ENCODE measurements around the gene LHX4. TPM values are rescaled to one million over a fixed set of nuclear protein-coding genes. Genes with fewer than 3 reads are reported as not detected.

Gene LHX4
- total and polyA plus RNA-seq, 2 of the 13 experiments (the other 11 are each of a cell fraction or from before 2014, with no cell fraction given) = 0.03 to 0.07 TPM

DNA sequence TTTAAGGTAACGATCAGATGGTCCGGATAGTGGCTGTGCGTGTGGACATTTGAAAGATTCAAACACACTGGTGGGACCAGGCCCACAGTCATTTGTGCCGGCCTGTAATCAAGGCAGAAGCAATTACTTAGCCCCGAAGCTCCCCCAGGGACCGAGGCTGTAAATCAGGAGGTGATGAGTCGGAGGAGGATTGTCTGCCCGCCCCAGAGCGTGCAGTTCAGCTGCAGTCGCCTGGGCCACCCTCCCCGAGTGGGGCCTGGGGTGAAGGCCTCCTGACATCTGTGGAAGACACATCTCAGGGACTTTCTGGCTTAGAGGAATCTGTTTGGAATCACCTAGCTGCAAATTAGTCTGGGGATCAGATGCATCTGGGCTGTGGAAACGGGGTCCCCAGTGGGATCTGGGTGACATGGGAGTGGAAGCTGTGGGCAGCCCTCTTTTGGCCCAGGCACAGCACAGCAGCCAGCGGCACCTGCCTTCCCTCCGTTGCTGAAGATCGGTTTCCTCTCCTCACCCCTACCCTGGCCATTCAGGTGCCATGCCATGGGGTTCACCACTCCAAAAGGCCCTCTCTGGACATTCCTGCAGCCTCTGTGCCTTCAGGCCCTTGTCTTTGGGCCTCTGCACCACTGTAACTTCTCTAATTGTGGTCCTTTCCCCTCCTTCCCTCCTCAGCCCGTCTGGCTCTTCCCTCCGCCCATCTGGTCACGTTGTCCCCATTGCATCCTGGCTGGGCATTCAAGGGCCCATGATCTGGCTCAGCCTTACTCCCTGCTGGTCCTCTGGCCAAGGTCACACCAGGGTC is 25.7 kb downstream of the LHX4 start (continued):
- no peak for TF ChIP-seq ZNF878 (CRISPR knock-in tag; IDR thresholded peaks at IDR 0.05)
- TF ChIP-seq KDM1A (CRISPR knock-in tag; IDR thresholded peaks at IDR 0.05) = no peak
- no peak for TF ChIP-seq ZNF484 (CRISPR knock-in tag; IDR thresholded peaks at IDR 0.05; ENCODE audit: borderline replicate concordance, low read depth)
- TF ChIP-seq HNRNPUL1 (IDR thresholded peaks at IDR 0.05; ENCODE audit: low read depth, low read length) = no peak
- no peak for TF ChIP-seq ZNF24 (IDR thresholded peaks at IDR 0.05)
- TF ChIP-seq ZNF343 (CRISPR knock-in tag; IDR thresholded peaks at IDR 0.05) = no peak

DNA sequence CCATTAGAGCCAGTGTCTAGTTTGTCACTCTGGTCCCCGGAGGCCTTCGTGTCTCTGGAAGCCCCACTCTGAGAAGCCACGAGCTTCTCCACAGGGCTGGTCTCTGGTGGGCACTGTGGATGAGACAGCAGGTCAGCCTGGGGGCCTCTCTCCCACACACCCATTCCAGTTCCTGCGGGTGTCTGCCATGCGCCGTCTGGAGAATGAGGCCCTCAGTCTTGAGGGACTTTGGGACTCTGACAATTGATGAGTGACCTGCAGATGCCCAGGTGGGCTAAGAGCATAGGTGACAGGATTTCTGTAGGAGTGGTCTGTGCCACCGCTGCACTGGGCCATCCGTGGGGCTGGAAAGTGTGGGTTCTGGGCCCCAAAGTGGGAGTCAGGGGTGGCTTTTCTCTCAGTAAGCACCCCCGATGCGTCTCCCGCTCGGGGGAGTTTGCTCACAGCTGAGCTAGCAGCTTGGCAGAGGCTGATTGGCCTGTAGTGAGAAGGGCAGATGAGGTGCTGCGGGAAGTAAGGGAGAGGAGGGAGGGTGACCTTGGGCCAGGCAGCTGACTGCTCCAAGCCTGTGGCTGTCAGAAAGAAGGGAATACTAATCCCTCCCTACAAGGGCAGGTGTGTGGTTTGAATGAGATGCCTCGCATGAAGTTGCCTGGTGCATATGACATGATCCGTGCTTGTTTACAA is 26.4 kb downstream of the LHX4 start:
- intact Hi-C loops (cut with micrococcal nuclease; ENCODE audit: unreplicated experiment) (no loop called here), in situ Hi-C loops (cut with HindIII; ENCODE audit: extremely low pct_ligation_motif_present, low pct_unique_long_range_greater_than_20kb) (loop anchor here (5.0 kb wide), 1 partner anchor 49 kb away; no protein-coding TSS in a partner anchor)
- peak; percentile 23; the same call in 2 of the 3 replicates for ATAC-seq
- no peak overlapping the region for H3K27ac ChIP-seq (ENCODE audit: extremely low read length, insufficient read depth, low read length)
- no peak for DNase-seq (ENCODE audit: low spot score)
- peak overlapping the region; percentile 70 for H3K4me2 ChIP-seq (ENCODE audit: low read depth, low read length)
- no peak overlapping the region for H2AFZ ChIP-seq (ENCODE audit: low read length)
- CTCF ChIA-PET (ENCODE audit: low intra/inter-chr PET ratio, low total read pairs) = no interaction called here
- H3K4me3 ChIP-seq (replicated peaks in 1 of 3; ENCODE audit: insufficient read depth in 1 of 3, low read depth in 2 of 3, low read length in 3 of 3) = peak overlapping the region in 1 of 3 experiments; percentile 54; a peak in 1 of 6 replicates
- no TSS peak for BruUV-seq (replicated peaks)
- H3K79me2 ChIP-seq (ENCODE audit: insufficient read depth, low read length) = no peaks in the 10 kb centered on the region
- no peak for FAIRE-seq
- H3K4me1 ChIP-seq (ENCODE audit: insufficient read depth, low read length) = peaks cover 49% of the 10 kb centered on the region
- WGBS (ENCODE audit: low lambda C conversion rate) = 31% methylated on average over 13 of the region's 15 CpGs
- POLR2A ChIA-PET = no interaction called here
- no peaks in the 10 kb centered on the region for H3K36me3 ChIP-seq (replicated peaks in 1 of 2; ENCODE audit: control insufficient read depth in 1 of 2, insufficient read depth in 2 of 2, low read length in 2 of 2)
- peaks cover 8 to 40% of the 10 kb centered on the region in 2 experiments for H3K27me3 ChIP-seq (ENCODE audit: control insufficient read depth in 1 of 2, insufficient read depth in 2 of 2, low read length in 2 of 2)
- H4K20me1 ChIP-seq (ENCODE audit: insufficient read depth, low read length) = no peaks in the 10 kb centered on the region
- H3K9me3 ChIP-seq (ENCODE audit: low read length) = no peaks in the 10 kb centered on the region
- H3K9ac ChIP-seq (ENCODE audit: insufficient read depth, low read depth, low read length) = no peak overlapping the region
- TF ChIP-seq, protein P1, sequence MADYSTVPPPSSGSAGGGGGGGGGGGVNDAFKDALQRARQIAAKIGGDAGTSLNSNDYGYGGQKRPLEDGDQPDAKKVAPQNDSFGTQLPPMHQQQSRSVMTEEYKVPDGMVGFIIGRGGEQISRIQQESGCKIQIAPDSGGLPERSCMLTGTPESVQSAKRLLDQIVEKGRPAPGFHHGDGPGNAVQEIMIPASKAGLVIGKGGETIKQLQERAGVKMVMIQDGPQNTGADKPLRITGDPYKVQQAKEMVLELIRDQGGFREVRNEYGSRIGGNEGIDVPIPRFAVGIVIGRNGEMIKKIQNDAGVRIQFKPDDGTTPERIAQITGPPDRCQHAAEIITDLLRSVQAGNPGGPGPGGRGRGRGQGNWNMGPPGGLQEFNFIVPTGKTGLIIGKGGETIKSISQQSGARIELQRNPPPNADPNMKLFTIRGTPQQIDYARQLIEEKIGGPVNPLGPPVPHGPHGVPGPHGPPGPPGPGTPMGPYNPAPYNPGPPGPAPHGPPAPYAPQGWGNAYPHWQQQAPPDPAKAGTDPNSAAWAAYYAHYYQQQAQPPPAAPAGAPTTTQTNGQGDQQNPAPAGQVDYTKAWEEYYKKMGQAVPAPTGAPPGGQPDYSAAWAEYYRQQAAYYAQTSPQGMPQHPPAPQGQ (CRISPR knock-in tag; IDR thresholded peaks at IDR 0.05; ENCODE audit: borderline replicate concordance) = no peak
- no peak for TF ChIP-seq HCFC1 (IDR thresholded peaks at IDR 0.05; ENCODE audit: low read depth, low read length)
- no peak for TF ChIP-seq BCL6 (CRISPR knock-in tag; IDR thresholded peaks at IDR 0.05)
- TF ChIP-seq, protein P2, sequence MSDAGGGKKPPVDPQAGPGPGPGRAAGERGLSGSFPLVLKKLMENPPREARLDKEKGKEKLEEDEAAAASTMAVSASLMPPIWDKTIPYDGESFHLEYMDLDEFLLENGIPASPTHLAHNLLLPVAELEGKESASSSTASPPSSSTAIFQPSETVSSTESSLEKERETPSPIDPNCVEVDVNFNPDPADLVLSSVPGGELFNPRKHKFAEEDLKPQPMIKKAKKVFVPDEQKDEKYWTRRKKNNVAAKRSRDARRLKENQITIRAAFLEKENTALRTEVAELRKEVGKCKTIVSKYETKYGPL (CRISPR knock-in tag; IDR thresholded peaks at IDR 0.05) = no peak
- TF ChIP-seq SP2 (CRISPR knock-in tag; IDR thresholded peaks at IDR 0.05) = no peak
- TF ChIP-seq, protein P3, sequence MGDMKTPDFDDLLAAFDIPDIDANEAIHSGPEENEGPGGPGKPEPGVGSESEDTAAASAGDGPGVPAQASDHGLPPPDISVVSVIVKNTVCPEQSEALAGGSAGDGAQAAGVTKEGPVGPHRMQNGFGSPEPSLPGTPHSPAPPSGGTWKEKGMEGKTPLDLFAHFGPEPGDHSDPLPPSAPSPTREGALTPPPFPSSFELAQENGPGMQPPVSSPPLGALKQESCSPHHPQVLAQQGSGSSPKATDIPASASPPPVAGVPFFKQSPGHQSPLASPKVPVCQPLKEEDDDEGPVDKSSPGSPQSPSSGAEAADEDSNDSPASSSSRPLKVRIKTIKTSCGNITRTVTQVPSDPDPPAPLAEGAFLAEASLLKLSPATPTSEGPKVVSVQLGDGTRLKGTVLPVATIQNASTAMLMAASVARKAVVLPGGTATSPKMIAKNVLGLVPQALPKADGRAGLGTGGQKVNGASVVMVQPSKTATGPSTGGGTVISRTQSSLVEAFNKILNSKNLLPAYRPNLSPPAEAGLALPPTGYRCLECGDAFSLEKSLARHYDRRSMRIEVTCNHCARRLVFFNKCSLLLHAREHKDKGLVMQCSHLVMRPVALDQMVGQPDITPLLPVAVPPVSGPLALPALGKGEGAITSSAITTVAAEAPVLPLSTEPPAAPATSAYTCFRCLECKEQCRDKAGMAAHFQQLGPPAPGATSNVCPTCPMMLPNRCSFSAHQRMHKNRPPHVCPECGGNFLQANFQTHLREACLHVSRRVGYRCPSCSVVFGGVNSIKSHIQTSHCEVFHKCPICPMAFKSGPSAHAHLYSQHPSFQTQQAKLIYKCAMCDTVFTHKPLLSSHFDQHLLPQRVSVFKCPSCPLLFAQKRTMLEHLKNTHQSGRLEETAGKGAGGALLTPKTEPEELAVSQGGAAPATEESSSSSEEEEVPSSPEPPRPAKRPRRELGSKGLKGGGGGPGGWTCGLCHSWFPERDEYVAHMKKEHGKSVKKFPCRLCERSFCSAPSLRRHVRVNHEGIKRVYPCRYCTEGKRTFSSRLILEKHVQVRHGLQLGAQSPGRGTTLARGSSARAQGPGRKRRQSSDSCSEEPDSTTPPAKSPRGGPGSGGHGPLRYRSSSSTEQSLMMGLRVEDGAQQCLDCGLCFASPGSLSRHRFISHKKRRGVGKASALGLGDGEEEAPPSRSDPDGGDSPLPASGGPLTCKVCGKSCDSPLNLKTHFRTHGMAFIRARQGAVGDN (CRISPR knock-in tag; IDR thresholded peaks at IDR 0.05) = peak; percentile 24; the same call in 1 of the 2 replicates
- TF ChIP-seq ZNF709 (CRISPR knock-in tag; IDR thresholded peaks at IDR 0.05) = no peak
- TF ChIP-seq, protein P4, sequence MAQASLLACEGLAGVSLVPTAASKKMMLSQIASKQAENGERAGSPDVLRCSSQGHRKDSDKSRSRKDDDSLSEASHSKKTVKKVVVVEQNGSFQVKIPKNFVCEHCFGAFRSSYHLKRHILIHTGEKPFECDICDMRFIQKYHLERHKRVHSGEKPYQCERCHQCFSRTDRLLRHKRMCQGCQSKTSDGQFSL (CRISPR knock-in tag; IDR thresholded peaks at IDR 0.05) = no peak
